GM23338 (cell line): Measurements from ENCODE around the gene KIFAP3. TPM values are rescaled to one million over a fixed set of nuclear protein-coding genes. Genes with fewer than 3 reads are reported as not detected.

ENCODE experiments used
- ATAC-seq: fragments of 200-7000 bp; cut with Tn5 transposase; 3 replicates; pipeline ENCODE4 v1.9.1; 2020
- DNase-seq: peaks from one replicate; pipeline ENCODE4 v3.0.0-alpha.2; 2015; ENCODE audit warnings: low spot score
- H2AFZ ChIP-seq: fragments of 200-600 bp; sonication (generic); 2 replicates; pipeline ENCODE4 v1.8.0; 2016; ENCODE audit warnings: antibody characterized with exemption, mild to moderate bottlenecking, moderate library complexity
- H3F3A ChIP-seq: fragments of 200-600 bp; sonication (generic); replicated peaks from 2 replicates; pipeline ENCODE4 v1.8.0; 2017; ENCODE audit warnings: antibody characterized with exemption, mixed run types, low read depth
- H3K27ac ChIP-seq: fragments of 200-600 bp; sonication (generic); 2 replicates; pipeline ENCODE4 v1.6.1; 2016; ENCODE audit warnings: low read depth
- H3K27me3 ChIP-seq: fragments of 200-600 bp; sonication (generic); 2 replicates; pipeline ENCODE4 v1.8.0; 2016; ENCODE audit warnings: mild to moderate bottlenecking, mixed run types, moderate library complexity; ENCODE audit not compliant: insufficient read depth
- H3K36me3 ChIP-seq: fragments of 200-600 bp; sonication (generic); 2 replicates; pipeline ENCODE4 v1.8.0; 2016; ENCODE audit warnings: mild to moderate bottlenecking; ENCODE audit not compliant: insufficient read depth
- H3K4me1 ChIP-seq: fragments of 200-600 bp; sonication (generic); 2 replicates; pipeline ENCODE4 v1.8.0; 2016; ENCODE audit warnings: mild to moderate bottlenecking, moderate library complexity; ENCODE audit not compliant: insufficient read depth
- H3K4me2 ChIP-seq: fragments of 200-600 bp; sonication (generic); 2 replicates; pipeline ENCODE4 v1.7.1; 2017; ENCODE audit warnings: mixed run types
- H3K4me3 ChIP-seq: fragments of 200-600 bp; sonication (generic); 2 replicates; pipeline ENCODE4 v1.6.1; 2016; ENCODE audit warnings: mixed run types
- H3K79me2 ChIP-seq: fragments of 200-600 bp; sonication (generic); replicated peaks from 2 replicates; pipeline ENCODE4 v1.8.0; 2017; ENCODE audit warnings: mild to moderate bottlenecking; ENCODE audit not compliant: insufficient read depth
- H3K9me2 ChIP-seq: fragments of 200-600 bp; sonication (generic); 2 replicates; pipeline ENCODE4 v1.8.0; 2017; ENCODE audit not compliant: insufficient read depth
- H4K20me1 ChIP-seq: fragments of 200-600 bp; sonication (generic); replicated peaks from 2 replicates; pipeline ENCODE4 v1.8.0; 2017; ENCODE audit warnings: mild to moderate bottlenecking; ENCODE audit not compliant: insufficient read depth
- H3K27ac Mint-ChIP-seq: 2 replicates; pipeline ENCODE4 v1.8.0; 2020; ENCODE audit warnings: inconsistent platforms, mild to moderate bottlenecking, moderate library complexity, mixed read lengths
- H3K27me3 Mint-ChIP-seq: 3 replicates; pipeline ENCODE4 v1.8.0; 2022; ENCODE audit warnings: low read depth, mild to moderate bottlenecking, moderate library complexity, mixed read lengths, inconsistent platforms; ENCODE audit not compliant: insufficient read depth, poor library complexity
- H3K36me3 Mint-ChIP-seq: 3 replicates; pipeline ENCODE4 v1.8.0; 2021; ENCODE audit warnings: low read depth, mild to moderate bottlenecking, inconsistent platforms, moderate library complexity, mixed read lengths
- H3K4me1 Mint-ChIP-seq: 3 replicates; pipeline ENCODE4 v1.8.0; 2020; ENCODE audit warnings: mild to moderate bottlenecking, inconsistent platforms, mixed read lengths
- H3K4me3 Mint-ChIP-seq: 3 replicates; pipeline ENCODE4 v1.8.0; 2021; ENCODE audit warnings: moderate library complexity, mild to moderate bottlenecking, inconsistent platforms, mixed read lengths
- H3K9me3 Mint-ChIP-seq: 3 replicates; pipeline ENCODE4 v1.8.0; 2020; ENCODE audit warnings: moderate library complexity, mild to moderate bottlenecking, inconsistent platforms, mixed read lengths
- CREB1 ChIP-seq: fragments of 250-450 bp; sonication (Bioruptor Pico); IDR thresholded peaks from 2 replicates; pipeline ENCODE4 v1.5.0; 2020; ENCODE audit warnings: low read depth, mild to moderate bottlenecking, moderate library complexity
- CTCF ChIP-seq, 2 experiments: fragments of 200-600 bp in 1 of 2; sonication (generic) in 1 of 2; conservative IDR thresholded peaks; 2 replicates each; pipeline versions ENCODE4 v1.5.1 to v1.6.1; 2016 to 2017; ENCODE audit warnings: antibody characterized with exemption in 2 of 2, low read depth in 2 of 2, mild to moderate bottlenecking in 2 of 2, moderate library complexity in 1 of 2
- ETS1 ChIP-seq: IDR thresholded peaks from 2 replicates; pipeline ENCODE4 v1.6.1; 2016; ENCODE audit warnings: antibody characterized with exemption
- EZH2phosphoT487 ChIP-seq: fragments of 200-600 bp; sonication (generic); IDR thresholded peaks from one replicate; pipeline ENCODE4 v1.8.1; 2018; ENCODE audit warnings: antibody characterized with exemption; ENCODE audit not compliant: unreplicated experiment
- POLR2AphosphoS5 ChIP-seq: IDR thresholded peaks from 2 replicates; pipeline ENCODE4 v1.6.1; 2016; ENCODE audit warnings: antibody characterized with exemption, low read depth
- REST ChIP-seq: IDR thresholded peaks from one replicate; pipeline ENCODE4 v1.6.1; 2018; ENCODE audit warnings: antibody characterized with exemption; ENCODE audit not compliant: unreplicated experiment
- STAT1 ChIP-seq: IDR thresholded peaks from one replicate; pipeline ENCODE4 v1.6.1; 2016; ENCODE audit warnings: antibody characterized with exemption; ENCODE audit not compliant: unreplicated experiment
- ZNF462 ChIP-seq: fragments of 250-450 bp; sonication (Bioruptor Pico); IDR thresholded peaks from 2 replicates; pipeline ENCODE4 v1.5.0; 2020; ENCODE audit warnings: mild to moderate bottlenecking, moderate library complexity
- polyA plus RNA-seq: library from polyadenylated mRNA; unstranded; fragments of >200 nt; fragmentation: Nextera tagmentation; extraction: Ambion mirVana; gene quantifications from 2 replicates; pipeline ENCODE4 v1.2.1, GENCODE V29; 2016
- total RNA-seq: library from RNA; depleted of rRNA; stranded (reverse); fragments of >200 nt; shearing (Covaris generic); gene quantifications from 2 replicates; pipeline ENCODE4 v1.2.3, GENCODE V29; 2014

The KIFAP3 gene
- total and polyA plus RNA-seq, 2 experiments from 2014 or later = 2.7 to 3.1 TPM

GRCh38 chr1:169906938-169907337, 167.6 kb downstream of the KIFAP3 start (continued):
- TF ChIP-seq CTCF (conservative IDR thresholded peaks at IDR 0.05; ENCODE audit: low read depth in 2 of 2) (no peak), ZNF462 (CRISPR knock-in tag) (no peak)

GRCh38 chr1:169904834-169905233, 169.7 kb downstream of the KIFAP3 start:
- Mint-ChIP-seq H3K36me3 (no peaks in the 10 kb centered on the region), H3K27ac (no peak overlapping the region), H3K4me1 (peaks cover 6% of the 10 kb centered on the region; the same call in 2 of the 3 replicates), H3K27me3 (no peaks in the 10 kb centered on the region), H3K4me3 (no peak overlapping the region), H3K9me3 (no peaks in the 10 kb centered on the region)
- ATAC-seq (no peak), DNase-seq (no peak)
- Histone ChIP-seq H3K4me2 (no peak overlapping the region), H3K27me3 (no peaks in the 10 kb centered on the region), H3K4me3 (no peak overlapping the region), H3K79me2 (no peaks in the 10 kb centered on the region), H2AFZ (no peak overlapping the region), H3K27ac (no peak overlapping the region), H3K36me3 (no peaks in the 10 kb centered on the region), H4K20me1 (no peaks in the 10 kb centered on the region), H3K9me2 (no peaks in the 10 kb centered on the region), H3K4me1 (0 out of 2 replicates have a peak, but pooled peaks cover 2% of the 10 kb centered on the region), H3F3A (no peaks in the 10 kb centered on the region)
- TF ChIP-seq CREB1 (CRISPR knock-in tag) = no peak
- no peak for TF ChIP-seq EZH2phosphoT487
- TF ChIP-seq REST = no peak
- no peak for TF ChIP-seq POLR2AphosphoS5
- TF ChIP-seq ETS1 = no peak
- TF ChIP-seq STAT1 = no peak
